HG03095 (cell line): ENCODE measurements around the gene ACTN4.
"Not testable (repeated sequence)": the region's sequence is repeated elsewhere in the genome, so short reads cannot be mapped to it uniquely, and the experiment has no call there.

Source experiments
- ATAC-seq: cut with Tn5 transposase; IDR thresholded peaks from one replicate; pipeline ENCODE4 v1.9.1; 2021; ENCODE audit warnings: moderate library complexity; ENCODE audit not compliant: unreplicated experiment

ACTN4 gene

GRCh38 chr19:38735257-38735686 lies 87.8 kb downstream of the ACTN4 start:
- no peak for ATAC-seq

- no peak for ATAC-seq
Observed at GRCh38 chr19:38736036-38736412, 88.6 kb downstream of the ACTN4 start.

- no peak for ATAC-seq
Observed at GRCh38 chr19:38736413-38737280, 89.2 kb downstream of the ACTN4 start.

GRCh38 chr19:38737281-38737865 lies 89.9 kb downstream of the ACTN4 start:
- no peak for ATAC-seq

GRCh38 chr19:38737921-38738737 lies 90.7 kb downstream of the ACTN4 start:
- no peak for ATAC-seq

- no peak for ATAC-seq
Observed at GRCh38 chr19:38739440-38740256, 92.2 kb downstream of the ACTN4 start.

GRCh38 chr19:38740257-38740592 lies 92.8 kb downstream of the ACTN4 start:
- ATAC-seq, result no peak

- ATAC-seq, result no peak
Observed at GRCh38 chr19:38740932-38741331, 93.5 kb downstream of the ACTN4 start.

GRCh38 chr19:38741670-38742069 lies 94.2 kb downstream of the ACTN4 start:
- ATAC-seq, result no peak

GRCh38 chr19:38742296-38742695 lies 94.8 kb downstream of the ACTN4 start:
- no peak for ATAC-seq

GRCh38 chr19:38742906-38743305 lies 95.5 kb downstream of the ACTN4 start:
- no peak for ATAC-seq

GRCh38 chr19:38743394-38744297 lies 96.2 kb downstream of the ACTN4 start:
- ATAC-seq, result no peak

- no peak for ATAC-seq
Observed at GRCh38 chr19:38744298-38744681, 96.8 kb downstream of the ACTN4 start, which contains the start of gene CAPN12. Gene CAPN12, minus strand, starts transcription at chr19:38744474. Its CDS starts 309 bp downstream, at chr19:38744165.

GRCh38 chr19:38744874-38745273 lies 97.4 kb downstream of the ACTN4 start:
- no peak for ATAC-seq

- no peak for ATAC-seq
Observed at GRCh38 chr19:38745316-38745715, 97.9 kb downstream of the ACTN4 start.

- not testable (repeated sequence) for ATAC-seq
Observed at GRCh38 chr19:38753783-38754182, 106.3 kb downstream of the ACTN4 start.

- ATAC-seq, result not testable (repeated sequence)
Observed at GRCh38 chr19:38754196-38754595, 106.7 kb downstream of the ACTN4 start.

- ATAC-seq, result no peak
Observed at GRCh38 chr19:38759590-38760003, 112.1 kb downstream of the ACTN4 start.

GRCh38 chr19:38760805-38761517 lies 113.5 kb downstream of the ACTN4 start:
- ATAC-seq, result not testable (repeated sequence)
